ENCODE results near the gene DPP6.

The DPP6 gene

DNA sequence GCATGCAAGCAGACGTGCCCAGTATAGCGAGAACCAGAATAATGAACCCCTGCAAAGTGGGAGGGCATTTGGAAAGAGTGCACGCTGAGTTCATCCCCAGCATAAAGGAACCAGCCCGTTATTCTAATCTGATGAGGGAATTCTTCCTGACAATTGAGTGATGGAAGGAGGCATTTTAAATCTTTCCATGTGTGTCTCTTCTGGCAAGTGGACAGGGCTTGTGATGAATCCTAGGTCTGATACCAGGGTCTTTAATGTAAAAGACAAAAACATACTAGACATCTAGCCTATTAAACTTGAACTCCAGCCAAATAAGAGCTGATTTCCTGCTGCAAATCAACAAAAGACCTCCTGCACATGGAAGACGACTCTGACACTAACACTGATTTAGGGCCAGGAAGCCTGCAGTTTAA is 301.2 kb downstream of the DPP6 start:
- TF ChIP-seq TEAD4 (IDR thresholded peaks at IDR 0.05) = no peak
- no peak for TF ChIP-seq CREB1 (IDR thresholded peaks at IDR 0.05; ENCODE audit: low read depth)
- TF ChIP-seq RAD21 (IDR thresholded peaks at IDR 0.05; ENCODE audit: low read depth) = no peak
- TF ChIP-seq FOXM1 (IDR thresholded peaks at IDR 0.05; ENCODE audit: borderline replicate concordance, low read depth) = no peak
- TF ChIP-seq NFIC (IDR thresholded peaks at IDR 0.05) = no peak
- TF ChIP-seq CEBPB (IDR thresholded peaks at IDR 0.05) = no peak

- TF ChIP-seq EP300 (IDR thresholded peaks at IDR 0.05; ENCODE audit: borderline replicate concordance) = no peak
- no peak for TF ChIP-seq CEBPB (IDR thresholded peaks at IDR 0.05)
- TF ChIP-seq ZBTB7A (IDR thresholded peaks at IDR 0.05; ENCODE audit: low read depth) = no peak
- TF ChIP-seq TCF12 (IDR thresholded peaks at IDR 0.05; ENCODE audit: low read depth) = no peak
- TF ChIP-seq USF1 (IDR thresholded peaks at IDR 0.05) = no peak
- no peak for TF ChIP-seq RAD21 (IDR thresholded peaks at IDR 0.05; ENCODE audit: low read depth)
- TF ChIP-seq TEAD4 (IDR thresholded peaks at IDR 0.05) = no peak
Measured at GRCh38 chr7:154364170-154364569, 312.0 kb downstream of the DPP6 start.

DNA sequence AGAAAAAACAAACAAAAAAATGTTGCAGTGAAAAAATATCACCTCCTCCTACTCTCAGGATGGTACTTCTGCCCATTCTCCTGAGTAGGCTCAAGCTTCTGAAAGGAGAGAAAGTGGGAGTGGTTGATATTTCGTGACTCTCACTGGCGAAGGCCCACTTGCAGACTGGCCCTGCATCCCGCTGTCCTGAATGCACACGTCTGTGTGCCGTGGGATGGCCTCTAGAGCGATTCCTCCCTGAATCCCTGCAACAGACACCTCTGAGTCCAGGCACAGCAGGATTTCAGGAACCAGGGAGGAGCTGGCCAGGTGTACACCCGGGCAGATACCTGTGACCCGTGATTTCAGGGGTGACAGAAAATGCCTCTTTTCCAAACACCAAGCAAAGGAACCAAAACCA is 319.2 kb downstream of the DPP6 start:
- TF ChIP-seq USF1 (IDR thresholded peaks at IDR 0.05) = no peak

- no peak for TF ChIP-seq YY1 (IDR thresholded peaks at IDR 0.05; ENCODE audit: low read depth)
- TF ChIP-seq NFIC (IDR thresholded peaks at IDR 0.05) = no peak
- TF ChIP-seq ZBTB7A (IDR thresholded peaks at IDR 0.05; ENCODE audit: low read depth) = no peak
- no peak for TF ChIP-seq MAX (IDR thresholded peaks at IDR 0.05)
- TF ChIP-seq EP300 (IDR thresholded peaks at IDR 0.05; ENCODE audit: borderline replicate concordance) = no peak
- no peak for TF ChIP-seq FOXM1 (IDR thresholded peaks at IDR 0.05; ENCODE audit: borderline replicate concordance, low read depth)
- TF ChIP-seq CEBPB (IDR thresholded peaks at IDR 0.05) = no peak
- TF ChIP-seq, protein P1, sequence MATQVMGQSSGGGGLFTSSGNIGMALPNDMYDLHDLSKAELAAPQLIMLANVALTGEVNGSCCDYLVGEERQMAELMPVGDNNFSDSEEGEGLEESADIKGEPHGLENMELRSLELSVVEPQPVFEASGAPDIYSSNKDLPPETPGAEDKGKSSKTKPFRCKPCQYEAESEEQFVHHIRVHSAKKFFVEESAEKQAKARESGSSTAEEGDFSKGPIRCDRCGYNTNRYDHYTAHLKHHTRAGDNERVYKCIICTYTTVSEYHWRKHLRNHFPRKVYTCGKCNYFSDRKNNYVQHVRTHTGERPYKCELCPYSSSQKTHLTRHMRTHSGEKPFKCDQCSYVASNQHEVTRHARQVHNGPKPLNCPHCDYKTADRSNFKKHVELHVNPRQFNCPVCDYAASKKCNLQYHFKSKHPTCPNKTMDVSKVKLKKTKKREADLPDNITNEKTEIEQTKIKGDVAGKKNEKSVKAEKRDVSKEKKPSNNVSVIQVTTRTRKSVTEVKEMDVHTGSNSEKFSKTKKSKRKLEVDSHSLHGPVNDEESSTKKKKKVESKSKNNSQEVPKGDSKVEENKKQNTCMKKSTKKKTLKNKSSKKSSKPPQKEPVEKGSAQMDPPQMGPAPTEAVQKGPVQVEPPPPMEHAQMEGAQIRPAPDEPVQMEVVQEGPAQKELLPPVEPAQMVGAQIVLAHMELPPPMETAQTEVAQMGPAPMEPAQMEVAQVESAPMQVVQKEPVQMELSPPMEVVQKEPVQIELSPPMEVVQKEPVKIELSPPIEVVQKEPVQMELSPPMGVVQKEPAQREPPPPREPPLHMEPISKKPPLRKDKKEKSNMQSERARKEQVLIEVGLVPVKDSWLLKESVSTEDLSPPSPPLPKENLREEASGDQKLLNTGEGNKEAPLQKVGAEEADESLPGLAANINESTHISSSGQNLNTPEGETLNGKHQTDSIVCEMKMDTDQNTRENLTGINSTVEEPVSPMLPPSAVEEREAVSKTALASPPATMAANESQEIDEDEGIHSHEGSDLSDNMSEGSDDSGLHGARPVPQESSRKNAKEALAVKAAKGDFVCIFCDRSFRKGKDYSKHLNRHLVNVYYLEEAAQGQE (IDR thresholded peaks at IDR 0.05; ENCODE audit: low read depth) = no peak
- no peak for TF ChIP-seq EGR1 (IDR thresholded peaks at IDR 0.05)
- TF ChIP-seq RAD21 (IDR thresholded peaks at IDR 0.05; ENCODE audit: low read depth) = no peak
- TF ChIP-seq TCF12 (IDR thresholded peaks at IDR 0.05; ENCODE audit: low read depth) = no peak
- no peak for TF ChIP-seq CREB1 (IDR thresholded peaks at IDR 0.05; ENCODE audit: low read depth)
- TF ChIP-seq USF1 (IDR thresholded peaks at IDR 0.05) = no peak
- no peak for TF ChIP-seq TEAD4 (IDR thresholded peaks at IDR 0.05)
- no peak for TF ChIP-seq TAF1 (IDR thresholded peaks at IDR 0.05; ENCODE audit: low read depth)
Measured at GRCh38 chr7:154372011-154372601, 319.9 kb downstream of the DPP6 start.

- no peak for TF ChIP-seq FOXM1 (IDR thresholded peaks at IDR 0.05; ENCODE audit: borderline replicate concordance, low read depth)
- no peak for TF ChIP-seq ZBTB7A (IDR thresholded peaks at IDR 0.05; ENCODE audit: low read depth)
- TF ChIP-seq NFIC (IDR thresholded peaks at IDR 0.05) = no peak
- TF ChIP-seq CREB1 (IDR thresholded peaks at IDR 0.05; ENCODE audit: low read depth) = no peak
- TF ChIP-seq TAF1 (IDR thresholded peaks at IDR 0.05; ENCODE audit: low read depth) = no peak
- no peak for TF ChIP-seq RAD21 (IDR thresholded peaks at IDR 0.05; ENCODE audit: low read depth)
- no peak for TF ChIP-seq TCF12 (IDR thresholded peaks at IDR 0.05; ENCODE audit: low read depth)
- TF ChIP-seq EP300 (IDR thresholded peaks at IDR 0.05; ENCODE audit: borderline replicate concordance) = no peak
- TF ChIP-seq MAX (IDR thresholded peaks at IDR 0.05) = no peak
- no peak for TF ChIP-seq CEBPB (IDR thresholded peaks at IDR 0.05)
- TF ChIP-seq, protein P1 (IDR thresholded peaks at IDR 0.05; ENCODE audit: low read depth) = no peak
- no peak for TF ChIP-seq YY1 (IDR thresholded peaks at IDR 0.05; ENCODE audit: low read depth)
- no peak for TF ChIP-seq USF1 (IDR thresholded peaks at IDR 0.05)
- no peak for TF ChIP-seq TEAD4 (IDR thresholded peaks at IDR 0.05)
Measured at GRCh38 chr7:154373956-154374355, 321.8 kb downstream of the DPP6 start.

All from Ishikawa (cell line).